Measurements from ENCODE around the gene SYNGAP1. TPM values are rescaled to one million over a fixed set of nuclear protein-coding genes. Genes with fewer than 3 reads are reported as not detected.
A peak's percentile ranks its signal among the peaks of the same experiment; 100 is the strongest.

SYNGAP1 gene
- total and polyA plus RNA-seq, 9 of the 15 experiments (the other 6 are each of a cell fraction or from before 2014, with no cell fraction given) = 0.01 to 22.8 (median 3.2) TPM

DNA sequence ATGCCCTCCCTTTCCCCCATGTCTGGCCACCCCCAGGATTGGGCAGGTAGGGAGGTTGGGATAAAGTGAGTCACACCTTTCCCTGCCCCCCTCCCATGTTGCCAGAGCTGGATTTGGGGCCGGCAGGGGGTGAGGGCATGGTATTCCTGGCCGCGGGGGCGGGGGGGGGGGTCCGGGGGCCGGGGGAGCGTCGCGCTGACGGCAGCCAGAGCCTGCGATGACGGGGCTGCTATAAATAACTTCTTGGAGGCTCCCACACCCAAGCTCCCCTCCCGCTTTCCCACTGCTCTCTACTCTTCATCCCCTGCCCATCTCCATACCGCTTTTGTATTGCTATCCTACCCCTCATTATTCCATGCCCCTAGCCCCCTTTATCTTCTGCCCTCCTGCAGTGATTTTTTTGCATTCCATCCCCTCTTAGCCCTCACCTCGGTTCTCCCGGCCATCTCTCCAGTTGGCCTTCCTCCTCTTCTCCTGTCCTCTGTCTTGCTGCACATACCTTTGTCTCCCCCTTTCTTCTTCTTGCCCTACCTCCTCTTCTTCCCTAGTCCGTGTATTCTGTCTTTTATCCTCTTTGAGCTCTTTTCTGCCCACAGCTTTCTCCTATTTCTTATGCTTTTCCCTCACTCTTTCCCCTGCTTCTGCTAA is 13.8 kb downstream of the SYNGAP1 start (continued):
- TF ChIP-seq, protein P1, sequence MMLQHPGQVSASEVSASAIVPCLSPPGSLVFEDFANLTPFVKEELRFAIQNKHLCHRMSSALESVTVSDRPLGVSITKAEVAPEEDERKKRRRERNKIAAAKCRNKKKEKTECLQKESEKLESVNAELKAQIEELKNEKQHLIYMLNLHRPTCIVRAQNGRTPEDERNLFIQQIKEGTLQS (IDR thresholded peaks at IDR 0.05) = 0 out of 2 replicates have a peak, but pooled peaks have one; percentile 20
- TF ChIP-seq, protein P1 (CRISPR knock-in tag; conservative IDR thresholded peaks at IDR 0.05) = no peak
- TF ChIP-seq, protein P2, sequence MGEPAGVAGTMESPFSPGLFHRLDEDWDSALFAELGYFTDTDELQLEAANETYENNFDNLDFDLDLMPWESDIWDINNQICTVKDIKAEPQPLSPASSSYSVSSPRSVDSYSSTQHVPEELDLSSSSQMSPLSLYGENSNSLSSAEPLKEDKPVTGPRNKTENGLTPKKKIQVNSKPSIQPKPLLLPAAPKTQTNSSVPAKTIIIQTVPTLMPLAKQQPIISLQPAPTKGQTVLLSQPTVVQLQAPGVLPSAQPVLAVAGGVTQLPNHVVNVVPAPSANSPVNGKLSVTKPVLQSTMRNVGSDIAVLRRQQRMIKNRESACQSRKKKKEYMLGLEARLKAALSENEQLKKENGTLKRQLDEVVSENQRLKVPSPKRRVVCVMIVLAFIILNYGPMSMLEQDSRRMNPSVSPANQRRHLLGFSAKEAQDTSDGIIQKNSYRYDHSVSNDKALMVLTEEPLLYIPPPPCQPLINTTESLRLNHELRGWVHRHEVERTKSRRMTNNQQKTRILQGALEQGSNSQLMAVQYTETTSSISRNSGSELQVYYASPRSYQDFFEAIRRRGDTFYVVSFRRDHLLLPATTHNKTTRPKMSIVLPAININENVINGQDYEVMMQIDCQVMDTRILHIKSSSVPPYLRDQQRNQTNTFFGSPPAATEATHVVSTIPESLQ (CRISPR knock-in tag; IDR thresholded peaks at IDR 0.05) = no peak
- TF ChIP-seq, protein P3, sequence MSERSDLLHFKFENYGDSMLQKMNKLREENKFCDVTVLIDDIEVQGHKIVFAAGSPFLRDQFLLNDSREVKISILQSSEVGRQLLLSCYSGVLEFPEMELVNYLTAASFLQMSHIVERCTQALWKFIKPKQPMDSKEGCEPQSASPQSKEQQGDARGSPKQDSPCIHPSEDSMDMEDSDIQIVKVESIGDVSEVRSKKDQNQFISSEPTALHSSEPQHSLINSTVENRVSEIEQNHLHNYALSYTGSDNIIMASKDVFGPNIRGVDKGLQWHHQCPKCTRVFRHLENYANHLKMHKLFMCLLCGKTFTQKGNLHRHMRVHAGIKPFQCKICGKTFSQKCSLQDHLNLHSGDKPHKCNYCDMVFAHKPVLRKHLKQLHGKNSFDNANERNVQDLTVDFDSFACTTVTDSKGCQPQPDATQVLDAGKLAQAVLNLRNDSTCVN (CRISPR knock-in tag; IDR thresholded peaks at IDR 0.05) = peak; percentile 75
- TF ChIP-seq EGR1 (conservative IDR thresholded peaks at IDR 0.05) (0 out of 2 replicates have a peak, but pooled peaks have one; percentile 17), ZNF561 (CRISPR knock-in tag; conservative IDR thresholded peaks at IDR 0.05) (no peak), ZNF274 (IDR thresholded peaks at IDR 0.05; ENCODE audit: borderline replicate concordance, low read depth, low read length) (no peak), CEBPG (CRISPR knock-in tag; IDR thresholded peaks at IDR 0.05) (no peak), CEBPG (tag; conservative IDR thresholded peaks at IDR 0.05 in 1 of 2, IDR thresholded peaks at IDR 0.05 in 1 of 2) (no peak), MEF2D (tag; conservative IDR thresholded peaks at IDR 0.05; ENCODE audit: low read depth) (peak; percentile 74; the same call in 1 of the 2 replicates)
- TF ChIP-seq, protein P4, sequence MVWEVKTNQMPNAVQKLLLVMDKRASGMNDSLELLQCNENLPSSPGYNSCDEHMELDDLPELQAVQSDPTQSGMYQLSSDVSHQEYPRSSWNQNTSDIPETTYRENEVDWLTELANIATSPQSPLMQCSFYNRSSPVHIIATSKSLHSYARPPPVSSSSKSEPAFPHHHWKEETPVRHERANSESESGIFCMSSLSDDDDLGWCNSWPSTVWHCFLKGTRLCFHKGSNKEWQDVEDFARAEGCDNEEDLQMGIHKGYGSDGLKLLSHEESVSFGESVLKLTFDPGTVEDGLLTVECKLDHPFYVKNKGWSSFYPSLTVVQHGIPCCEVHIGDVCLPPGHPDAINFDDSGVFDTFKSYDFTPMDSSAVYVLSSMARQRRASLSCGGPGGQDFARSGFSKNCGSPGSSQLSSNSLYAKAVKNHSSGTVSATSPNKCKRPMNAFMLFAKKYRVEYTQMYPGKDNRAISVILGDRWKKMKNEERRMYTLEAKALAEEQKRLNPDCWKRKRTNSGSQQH (CRISPR knock-in tag; IDR thresholded peaks at IDR 0.05) = 0 out of 2 replicates have a peak, but pooled peaks have one; percentile 20
- TF ChIP-seq, protein P5, sequence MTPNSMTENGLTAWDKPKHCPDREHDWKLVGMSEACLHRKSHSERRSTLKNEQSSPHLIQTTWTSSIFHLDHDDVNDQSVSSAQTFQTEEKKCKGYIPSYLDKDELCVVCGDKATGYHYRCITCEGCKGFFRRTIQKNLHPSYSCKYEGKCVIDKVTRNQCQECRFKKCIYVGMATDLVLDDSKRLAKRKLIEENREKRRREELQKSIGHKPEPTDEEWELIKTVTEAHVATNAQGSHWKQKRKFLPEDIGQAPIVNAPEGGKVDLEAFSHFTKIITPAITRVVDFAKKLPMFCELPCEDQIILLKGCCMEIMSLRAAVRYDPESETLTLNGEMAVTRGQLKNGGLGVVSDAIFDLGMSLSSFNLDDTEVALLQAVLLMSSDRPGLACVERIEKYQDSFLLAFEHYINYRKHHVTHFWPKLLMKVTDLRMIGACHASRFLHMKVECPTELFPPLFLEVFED (CRISPR knock-in tag; conservative IDR thresholded peaks at IDR 0.05) = peak; percentile 67; the same call in 1 of the 2 replicates
- TF ChIP-seq, protein P6, sequence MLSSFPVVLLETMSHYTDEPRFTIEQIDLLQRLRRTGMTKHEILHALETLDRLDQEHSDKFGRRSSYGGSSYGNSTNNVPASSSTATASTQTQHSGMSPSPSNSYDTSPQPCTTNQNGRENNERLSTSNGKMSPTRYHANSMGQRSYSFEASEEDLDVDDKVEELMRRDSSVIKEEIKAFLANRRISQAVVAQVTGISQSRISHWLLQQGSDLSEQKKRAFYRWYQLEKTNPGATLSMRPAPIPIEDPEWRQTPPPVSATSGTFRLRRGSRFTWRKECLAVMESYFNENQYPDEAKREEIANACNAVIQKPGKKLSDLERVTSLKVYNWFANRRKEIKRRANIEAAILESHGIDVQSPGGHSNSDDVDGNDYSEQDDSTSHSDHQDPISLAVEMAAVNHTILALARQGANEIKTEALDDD (IDR thresholded peaks at IDR 0.05) = no peak
